GM19455 (cell line): ENCODE measurements around the gene PIK3R6.
"Not testable (repeated sequence)": the region's sequence is repeated elsewhere in the genome, so short reads cannot be mapped to it uniquely, and the experiment has no call there.

ENCODE experiments used
- ATAC-seq: cut with Tn5 transposase; IDR thresholded peaks from one replicate; pipeline ENCODE4 v1.9.1; 2021; ENCODE audit not compliant: unreplicated experiment

The PIK3R6 gene

DNA sequence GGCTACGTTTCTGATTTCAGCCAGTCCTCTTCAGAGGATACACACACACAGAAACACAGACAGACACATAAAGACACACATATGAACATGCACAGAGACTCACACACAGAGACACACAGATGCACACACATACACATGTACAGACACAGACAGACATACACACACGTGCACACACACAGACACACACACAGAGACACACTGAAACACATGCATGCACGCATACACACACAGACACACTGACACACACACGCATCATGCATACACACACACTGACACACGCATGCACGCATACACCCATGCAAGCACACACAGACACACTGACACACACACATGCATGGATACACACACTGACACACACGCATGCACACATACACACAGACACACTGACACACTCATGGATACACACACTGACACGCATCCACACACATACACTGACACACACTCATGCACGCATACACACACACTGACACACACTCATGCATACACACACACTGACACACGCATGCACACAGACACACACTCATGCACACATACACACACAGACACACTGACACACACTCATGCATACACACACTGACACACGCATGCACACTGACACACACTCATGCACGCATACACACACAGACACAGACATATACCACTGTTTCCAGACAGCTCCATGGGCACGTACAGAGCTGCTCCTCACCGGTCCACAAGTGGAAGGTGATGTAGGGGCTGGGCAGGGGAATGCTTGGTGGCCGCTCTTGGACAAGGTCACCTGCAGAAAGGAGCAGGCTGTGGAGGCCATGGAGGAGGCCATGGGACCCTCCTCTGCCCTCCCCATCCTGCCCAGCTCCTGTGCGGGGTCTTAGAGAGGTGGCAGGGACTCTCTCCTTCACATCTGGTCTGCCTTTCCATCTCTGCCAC, 38.2 kb downstream of the PIK3R6 start:
- ATAC-seq = no peak

DNA sequence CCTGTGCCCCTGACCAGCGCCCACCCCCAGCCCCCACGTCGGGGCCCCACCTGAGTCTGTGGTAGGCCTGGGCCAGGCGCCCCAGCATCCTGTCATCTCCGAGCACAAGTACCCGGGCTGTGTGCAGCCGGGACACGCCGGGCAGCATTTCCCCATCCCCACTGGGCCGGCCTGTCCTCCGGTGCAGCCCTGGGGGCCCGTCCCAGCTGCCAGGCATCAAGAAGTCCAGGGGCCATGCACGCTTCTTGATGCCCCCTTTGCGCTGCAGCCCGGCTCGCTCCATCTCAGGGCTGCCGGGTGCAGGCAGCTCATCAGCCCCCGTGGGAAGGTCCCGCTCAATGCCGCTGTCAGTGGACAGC, 39.0 kb downstream of the PIK3R6 start:
- no peak for ATAC-seq

DNA sequence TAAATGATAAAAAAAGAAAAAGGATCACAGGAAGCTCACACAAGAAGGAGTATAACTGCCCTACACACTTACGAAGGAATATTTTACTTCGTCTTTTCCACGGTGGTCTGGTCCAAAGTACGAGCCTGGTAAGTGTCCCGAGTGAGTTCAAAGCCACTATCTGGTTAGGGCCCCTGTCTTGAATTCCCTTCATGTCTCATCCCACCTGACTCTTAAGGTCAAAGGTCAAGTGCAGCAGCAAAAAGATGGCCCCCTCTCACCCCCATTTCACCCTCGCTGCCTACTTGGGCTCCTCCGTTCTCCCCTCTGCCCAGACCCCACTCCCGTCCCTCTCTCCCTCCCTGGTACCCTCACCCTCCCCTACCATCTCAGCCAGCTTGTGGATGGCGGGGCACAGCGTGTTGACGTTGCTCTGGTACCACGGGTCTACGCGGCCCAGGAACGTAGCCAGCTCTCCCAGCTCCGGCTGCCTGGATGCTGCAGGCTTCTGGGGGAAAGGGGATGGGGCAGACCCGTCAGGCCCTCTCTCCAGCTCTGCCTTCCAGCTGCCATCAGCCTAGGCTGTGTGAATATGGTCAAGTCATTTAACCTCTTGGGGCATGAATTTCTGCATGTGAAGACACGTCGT, 40.6 kb downstream of the PIK3R6 start:
- ATAC-seq = no peak

DNA sequence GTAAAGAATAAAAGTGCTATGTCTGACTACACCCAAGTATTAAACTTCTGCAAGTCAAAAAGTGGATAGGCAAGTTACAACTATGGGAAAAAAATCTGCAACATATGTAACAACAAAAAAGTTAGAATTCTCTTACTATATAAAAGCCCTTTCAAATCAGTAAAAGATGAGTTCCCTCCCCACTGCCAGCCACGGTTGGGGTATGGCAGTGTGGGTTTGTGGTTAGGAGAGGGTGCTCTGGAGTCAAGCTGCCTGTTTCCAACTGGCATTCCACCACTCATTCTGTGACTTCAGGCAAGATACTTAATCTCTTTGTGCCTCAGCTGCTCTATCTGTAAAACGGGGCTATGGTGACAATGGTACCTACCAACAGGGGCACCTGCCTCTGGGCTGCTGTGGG, 41.7 kb downstream of the PIK3R6 start:
- no peak for ATAC-seq

DNA sequence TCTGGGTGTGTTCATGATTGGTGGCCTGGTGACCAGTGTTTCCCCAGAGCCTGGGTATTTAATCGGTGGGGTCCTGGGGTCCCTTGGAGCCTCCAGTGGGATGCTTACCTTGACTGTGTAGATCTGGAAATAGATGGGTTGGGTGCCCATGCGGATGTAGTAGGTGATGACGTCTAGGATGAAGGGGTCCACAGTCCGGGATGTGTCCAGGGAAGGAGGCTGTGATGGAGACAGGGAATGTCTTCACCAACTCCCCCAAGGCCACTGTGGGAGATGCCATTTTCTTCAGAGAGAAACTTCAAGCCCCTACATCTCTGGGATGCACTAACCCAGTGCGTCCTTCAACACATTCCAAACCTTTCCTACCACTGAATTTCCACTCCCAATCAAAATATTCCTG, 44.2 kb downstream of the PIK3R6 start:
- ATAC-seq = no peak

DNA sequence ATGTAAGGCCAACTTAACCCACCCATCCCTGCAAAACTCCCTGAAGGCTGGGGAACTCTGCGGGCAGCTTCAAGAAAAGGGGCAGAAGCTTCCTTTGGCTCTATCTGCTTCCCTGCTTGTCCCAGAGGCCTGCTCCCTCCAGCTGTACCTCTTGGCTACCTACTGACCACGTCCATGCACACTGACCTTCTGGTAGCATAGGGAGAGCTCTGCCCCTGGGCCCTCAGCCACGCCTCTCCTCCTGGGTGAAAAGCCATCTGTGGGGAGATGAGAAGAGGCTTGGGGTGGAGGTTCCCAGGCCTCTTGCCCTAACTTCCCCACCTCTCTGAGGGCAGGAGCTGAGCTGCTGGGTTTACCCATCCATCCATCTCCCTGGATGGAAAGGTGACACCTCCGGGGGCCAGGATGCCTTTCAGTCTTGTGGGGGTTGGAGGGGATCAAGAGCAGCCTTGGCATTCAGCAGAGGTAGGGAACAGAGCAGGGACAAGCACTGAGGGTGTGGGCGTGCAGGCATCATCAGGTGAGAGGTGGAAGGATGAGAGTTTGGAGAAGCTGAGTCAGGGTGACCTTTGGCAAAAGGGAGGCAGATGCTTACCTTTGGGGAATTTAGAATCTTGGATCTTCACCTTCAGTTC, 45.0 kb downstream of the PIK3R6 start:
- ATAC-seq = no peak

DNA sequence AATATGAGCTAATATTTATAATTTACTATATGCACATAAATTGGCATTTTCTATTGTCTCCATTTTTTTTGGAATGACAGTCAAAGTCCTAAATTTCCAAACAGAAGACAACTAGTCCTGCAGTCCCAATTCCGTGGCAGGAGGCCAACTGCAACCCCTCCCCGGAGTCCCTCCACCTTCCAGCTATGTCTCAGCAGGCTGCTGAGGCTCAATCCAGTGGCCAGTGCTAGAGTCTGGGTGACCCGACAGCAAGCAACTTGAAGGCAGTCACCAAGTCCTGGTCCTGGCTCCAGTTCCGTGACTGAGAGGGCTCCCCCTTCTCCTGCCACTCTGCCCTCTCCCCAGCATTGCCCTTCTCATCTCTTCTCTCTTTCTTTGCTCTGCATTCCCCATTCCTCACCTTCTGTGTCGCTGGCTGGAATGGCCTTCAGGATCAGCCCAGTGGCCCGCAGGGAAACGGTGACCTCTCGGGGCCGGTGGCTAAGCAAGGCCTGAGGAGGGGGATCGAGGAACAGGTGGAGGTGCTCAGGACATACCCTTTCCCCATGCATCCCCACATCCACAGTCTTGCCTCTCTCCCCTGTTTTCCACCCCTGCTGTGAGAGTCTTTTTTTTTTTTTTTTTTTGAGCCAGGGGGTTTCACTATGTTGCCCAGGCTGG, 45.9 kb downstream of the PIK3R6 start:
- ATAC-seq = no peak

DNA sequence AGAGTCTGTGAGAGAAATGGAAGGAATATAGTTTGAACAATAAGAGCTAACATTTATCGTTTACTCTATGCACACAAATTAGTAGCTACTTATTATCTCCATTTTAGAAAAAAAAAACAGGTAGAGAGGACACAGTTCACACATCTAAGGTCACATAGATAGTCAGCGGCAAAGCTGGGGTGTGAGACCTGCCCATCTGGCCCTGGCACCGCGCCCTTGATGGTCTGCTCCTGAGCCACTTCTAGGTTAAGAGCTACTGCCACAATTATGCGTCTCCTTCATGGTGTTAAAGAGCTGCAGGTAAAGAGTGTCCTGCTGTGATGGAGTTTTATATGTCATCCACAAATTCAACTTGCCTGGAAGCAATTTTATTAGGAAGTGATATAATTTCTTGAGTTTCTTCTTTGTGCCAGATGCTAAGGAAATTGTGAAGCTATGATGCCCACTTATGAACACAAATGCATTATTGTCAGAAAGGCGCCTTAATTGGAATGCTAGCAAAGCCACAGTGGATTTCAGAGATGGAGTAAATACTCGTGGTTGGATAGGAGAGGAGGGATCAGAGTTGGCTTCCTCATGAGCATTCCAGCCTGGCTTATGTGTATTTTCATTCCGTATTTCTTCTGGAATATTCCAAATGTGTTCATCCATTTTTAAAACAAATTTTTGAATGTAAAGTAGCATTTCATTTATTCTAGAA, 47.0 kb downstream of the PIK3R6 start:
- no peak for ATAC-seq

DNA sequence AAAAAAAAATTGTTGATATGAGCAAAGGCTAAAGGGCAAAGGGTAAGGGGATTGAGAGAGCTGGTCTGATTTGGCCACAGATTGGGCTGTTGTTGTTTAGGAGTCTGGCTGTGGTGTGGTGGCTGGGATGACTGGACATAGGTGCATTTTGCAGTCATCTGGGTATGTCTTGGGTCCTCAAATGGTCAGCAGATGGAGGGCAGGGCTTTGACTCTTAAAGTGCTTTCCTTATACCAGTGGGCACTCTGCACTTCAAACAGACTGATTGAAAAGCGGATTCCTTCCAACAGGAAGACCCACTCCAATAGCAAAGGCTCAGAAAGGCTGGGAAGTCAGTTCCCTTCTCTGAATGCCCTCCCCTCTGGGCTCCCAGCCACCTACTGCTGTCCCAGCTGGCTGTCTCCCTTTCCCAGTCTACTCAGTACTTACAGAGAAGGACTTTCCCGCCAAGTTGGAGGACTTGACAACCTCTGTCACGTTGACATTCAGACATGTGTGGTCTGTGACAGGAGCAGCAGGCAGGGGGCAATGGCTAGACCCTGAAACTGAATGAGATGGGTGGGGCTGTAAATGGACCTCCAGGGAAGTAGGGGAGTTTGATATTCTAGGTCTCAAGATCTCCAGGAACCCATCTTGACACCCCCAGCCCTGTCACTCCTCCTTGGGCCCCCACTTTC, 48.7 kb downstream of the PIK3R6 start:
- no peak for ATAC-seq

DNA sequence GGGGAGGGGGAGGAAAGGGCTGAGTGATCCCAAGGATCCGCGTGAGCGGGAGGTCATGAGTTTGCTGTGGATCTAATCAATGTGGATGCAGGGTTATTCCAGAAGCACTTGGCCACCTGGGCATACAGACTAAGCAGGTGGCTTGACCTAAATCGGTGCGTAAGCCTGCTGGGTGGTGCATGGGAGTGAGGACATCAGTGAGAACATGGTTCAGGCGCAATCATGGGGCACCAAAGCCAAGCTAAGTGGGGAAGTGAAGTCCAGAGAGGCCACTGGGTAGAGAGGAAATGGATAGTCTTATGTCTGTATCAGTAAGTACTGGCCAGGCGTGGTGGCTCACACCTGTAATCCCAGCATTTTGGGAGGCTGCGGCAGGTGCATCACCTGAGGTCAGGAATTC, 49.4 kb downstream of the PIK3R6 start:
- no peak for ATAC-seq

DNA sequence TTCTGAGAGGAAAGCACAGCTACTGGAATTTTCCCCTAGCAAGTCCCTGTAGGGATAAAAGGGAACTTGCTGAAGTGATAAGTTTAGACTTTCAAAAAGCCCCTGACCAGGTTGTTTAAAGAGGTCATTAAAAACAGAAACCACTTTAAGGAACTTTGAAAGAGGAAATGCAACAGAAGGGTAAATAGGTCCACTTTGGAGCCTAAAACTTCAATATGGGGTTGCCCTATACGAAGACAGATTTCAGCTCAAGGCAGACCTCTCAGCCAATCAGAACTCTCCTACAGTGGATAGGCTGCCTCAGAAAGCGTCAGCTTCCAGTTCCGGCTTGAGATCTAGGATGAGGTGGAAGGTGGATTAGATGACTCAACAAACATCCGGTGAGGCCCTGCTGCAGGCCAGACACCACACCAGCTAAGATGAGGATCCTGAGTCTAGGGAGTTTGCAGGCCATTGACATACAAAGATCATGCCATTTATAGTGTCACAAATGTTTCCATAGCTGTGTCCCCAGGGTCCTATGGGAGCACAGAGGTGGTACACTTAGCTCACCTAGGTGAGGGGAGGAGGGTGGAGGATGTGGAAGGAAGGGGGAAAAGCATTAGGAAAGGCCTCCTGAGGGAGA, 60.4 kb downstream of the PIK3R6 start:
- peak; percentile 81 for ATAC-seq

DNA sequence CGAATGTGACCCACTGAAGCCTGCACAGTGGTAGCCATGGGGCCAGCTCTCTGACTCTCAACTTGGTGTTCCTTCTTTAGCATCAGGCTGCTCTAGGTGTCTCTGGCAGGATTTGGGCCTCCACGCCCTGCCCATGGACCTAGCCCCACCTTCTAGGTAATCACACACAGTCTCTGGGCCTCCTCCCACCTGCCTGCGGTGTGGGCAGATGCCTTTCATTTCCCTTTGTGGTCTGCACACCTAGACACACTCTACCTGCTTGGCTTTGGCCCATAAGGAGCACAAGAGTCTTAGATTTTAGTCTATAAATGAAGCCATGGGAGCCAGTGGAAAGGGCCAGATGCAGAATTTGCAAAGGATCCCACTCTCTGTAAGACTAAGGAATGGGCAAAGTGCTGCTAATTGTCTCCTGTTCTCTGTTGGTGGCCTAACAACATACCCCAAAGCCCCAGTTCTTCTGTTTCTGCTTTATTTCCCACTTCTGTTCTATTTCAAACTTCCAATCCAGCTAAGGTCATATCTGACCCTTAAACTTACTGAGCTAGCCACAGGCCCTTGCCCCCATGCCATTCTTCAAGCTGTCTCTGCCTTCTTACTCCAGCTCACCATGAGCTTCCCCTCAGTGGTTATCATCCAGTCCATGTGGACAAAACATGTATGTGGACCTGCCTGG, 61.1 kb downstream of the PIK3R6 start:
- no peak for ATAC-seq

DNA sequence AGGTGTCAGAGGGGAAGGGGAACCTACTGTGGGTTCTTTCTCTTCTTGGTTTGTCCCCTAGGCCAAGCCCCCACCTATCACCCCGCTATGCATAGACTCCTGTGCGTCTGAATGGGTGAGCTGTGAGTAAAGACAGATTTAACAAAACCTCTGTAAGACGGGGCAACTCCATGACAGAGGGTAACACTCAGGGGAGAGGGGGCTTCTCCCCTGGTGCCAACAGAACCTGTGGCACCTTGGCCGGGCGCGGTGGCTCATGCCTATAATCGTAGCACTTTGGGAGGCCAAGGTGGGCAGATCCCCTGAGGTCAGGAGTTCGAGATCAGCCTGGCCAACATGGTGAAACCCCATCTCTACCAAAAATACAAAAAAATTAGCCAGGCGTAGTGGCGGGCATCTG, 62.1 kb downstream of the PIK3R6 start:
- ATAC-seq = not testable (repeated sequence)

DNA sequence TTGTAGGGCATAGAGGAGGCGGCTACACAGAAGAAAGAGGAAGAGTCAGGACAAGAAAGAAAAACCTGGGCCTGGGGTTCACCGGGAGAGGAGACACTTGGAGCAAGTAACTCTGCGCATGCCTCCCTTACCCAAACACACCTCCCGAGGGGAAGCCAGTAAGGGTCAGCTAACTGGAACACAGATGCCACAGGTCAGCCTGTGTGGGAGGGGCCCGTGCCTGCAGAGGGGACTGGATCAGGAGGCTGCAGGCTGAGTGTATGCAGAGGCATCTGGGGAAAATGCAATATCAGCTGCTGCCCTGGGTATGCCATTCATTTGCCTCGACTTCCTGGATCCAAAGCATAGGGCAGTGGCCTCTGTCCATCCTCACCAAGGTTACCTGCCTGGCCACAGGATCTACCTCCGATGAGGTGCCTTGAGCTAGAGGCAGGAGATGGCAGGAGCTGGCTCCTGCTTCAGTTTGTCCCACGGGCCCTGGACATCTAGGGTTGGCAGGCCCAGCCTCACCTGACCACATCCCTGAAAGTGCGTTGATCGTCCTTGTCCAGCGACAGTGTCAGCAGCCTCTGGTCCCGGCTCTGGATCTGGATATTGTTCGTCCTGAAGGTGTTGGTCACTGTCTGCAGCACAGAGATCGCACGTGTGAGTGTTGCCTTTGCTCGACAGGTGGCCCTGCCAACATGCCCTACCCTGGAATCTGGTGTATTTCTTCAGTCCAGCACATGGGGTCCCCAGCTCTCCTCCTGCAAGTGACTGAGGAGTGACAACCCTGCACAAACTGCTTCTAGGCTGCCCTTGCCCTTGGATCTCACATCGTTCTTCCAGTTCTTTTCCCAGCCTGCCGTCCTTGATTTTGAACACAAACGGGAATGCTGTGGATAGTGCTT, 63.7 kb downstream of the PIK3R6 start:
- no peak for ATAC-seq

DNA sequence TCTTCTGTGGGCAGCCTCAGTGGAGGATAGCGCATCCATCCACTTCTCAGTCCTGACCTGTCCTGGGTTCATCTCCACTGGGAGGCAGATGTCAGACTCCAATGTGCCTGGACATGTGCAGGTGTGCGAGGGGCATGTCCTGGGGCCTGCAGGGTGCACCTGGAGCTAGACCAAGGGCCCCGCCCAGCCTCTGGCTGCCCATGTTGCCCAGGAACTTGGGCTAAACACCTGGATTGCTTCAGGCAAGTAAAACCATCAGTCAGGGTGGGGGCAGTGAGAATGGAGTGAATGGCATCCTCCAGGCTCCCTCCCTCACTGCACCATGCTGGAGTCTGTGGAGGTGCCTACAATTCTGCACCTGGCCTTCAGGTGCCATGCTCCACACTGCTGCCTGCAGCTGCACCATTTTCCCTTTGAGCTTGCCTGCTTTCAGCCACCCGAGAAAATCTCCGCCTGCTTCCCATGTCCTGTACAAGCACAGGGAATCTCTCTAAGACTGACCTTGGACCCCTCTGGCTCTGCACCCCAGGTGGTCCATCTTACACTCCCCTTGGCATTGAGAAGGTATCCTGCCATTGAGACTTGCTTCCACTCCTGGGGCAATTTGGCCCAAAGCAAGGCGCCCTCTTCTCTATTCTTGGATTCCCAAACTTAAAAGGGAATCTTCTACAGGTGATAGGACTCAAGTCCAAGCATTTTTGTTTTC, 66.2 kb downstream of the PIK3R6 start:
- no peak for ATAC-seq

DNA sequence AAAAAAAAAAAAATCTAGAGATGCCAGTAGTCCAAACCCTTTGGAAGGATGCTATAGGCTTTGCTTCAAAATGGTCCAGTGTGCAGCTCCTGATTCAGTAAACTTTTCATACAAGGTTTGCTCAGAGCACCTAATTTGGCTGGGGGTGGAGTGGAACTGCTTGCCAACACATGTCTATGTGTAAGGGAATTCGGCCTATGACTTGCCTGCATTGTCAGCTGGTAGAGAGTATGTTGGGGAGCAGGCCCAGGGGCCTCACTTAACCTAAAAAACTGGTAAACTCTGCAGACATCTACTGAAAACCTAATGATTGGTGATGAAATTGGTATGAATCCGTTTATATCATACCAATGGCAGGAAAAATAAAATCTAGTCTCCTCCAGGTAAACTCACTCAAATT, 66.8 kb downstream of the PIK3R6 start:
- ATAC-seq = no peak

DNA sequence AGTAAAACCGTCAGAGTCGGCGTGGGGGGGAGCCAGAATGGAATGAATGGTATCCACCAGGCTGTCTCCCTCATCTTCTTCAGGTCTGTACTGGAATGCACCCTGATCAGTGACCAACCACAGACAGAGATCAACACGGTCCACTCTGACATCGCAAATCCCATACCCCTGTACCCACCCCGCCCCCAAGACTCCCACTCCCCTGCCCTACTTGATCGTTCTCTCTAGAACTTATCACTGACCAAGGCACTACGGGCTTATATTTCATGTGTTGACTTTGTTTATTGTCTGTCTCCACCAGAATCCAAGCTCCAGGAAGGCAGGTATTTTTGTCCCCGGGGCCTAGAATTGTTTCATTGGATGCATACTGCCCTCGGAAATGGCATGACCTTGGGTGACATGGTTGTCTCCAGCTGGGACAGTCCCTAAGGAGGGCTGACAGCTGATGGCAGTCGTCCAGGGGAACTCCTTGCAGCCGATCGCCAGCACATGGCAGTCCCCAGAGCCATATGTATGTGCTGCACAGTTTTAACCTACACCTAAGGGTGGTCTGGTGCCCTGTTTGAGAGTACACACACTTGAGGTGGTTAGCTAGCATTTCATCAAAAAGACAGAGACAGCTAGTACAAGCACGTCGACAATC, 67.8 kb downstream of the PIK3R6 start:
- no peak for ATAC-seq
